ENCODE data around the gene RITA1.
A peak's percentile ranks its signal among the peaks of the same experiment; 100 is the strongest.
"Not testable (repeated sequence)": the region's sequence is repeated elsewhere in the genome, so short reads cannot be mapped to it uniquely, and the experiment has no call there.

The RITA1 gene, protein sequence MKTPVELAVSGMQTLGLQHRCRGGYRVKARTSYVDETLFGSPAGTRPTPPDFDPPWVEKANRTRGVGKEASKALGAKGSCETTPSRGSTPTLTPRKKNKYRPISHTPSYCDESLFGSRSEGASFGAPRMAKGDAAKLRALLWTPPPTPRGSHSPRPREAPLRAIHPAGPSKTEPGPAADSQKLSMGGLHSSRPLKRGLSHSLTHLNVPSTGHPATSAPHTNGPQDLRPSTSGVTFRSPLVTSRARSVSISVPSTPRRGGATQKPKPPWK

DNA sequence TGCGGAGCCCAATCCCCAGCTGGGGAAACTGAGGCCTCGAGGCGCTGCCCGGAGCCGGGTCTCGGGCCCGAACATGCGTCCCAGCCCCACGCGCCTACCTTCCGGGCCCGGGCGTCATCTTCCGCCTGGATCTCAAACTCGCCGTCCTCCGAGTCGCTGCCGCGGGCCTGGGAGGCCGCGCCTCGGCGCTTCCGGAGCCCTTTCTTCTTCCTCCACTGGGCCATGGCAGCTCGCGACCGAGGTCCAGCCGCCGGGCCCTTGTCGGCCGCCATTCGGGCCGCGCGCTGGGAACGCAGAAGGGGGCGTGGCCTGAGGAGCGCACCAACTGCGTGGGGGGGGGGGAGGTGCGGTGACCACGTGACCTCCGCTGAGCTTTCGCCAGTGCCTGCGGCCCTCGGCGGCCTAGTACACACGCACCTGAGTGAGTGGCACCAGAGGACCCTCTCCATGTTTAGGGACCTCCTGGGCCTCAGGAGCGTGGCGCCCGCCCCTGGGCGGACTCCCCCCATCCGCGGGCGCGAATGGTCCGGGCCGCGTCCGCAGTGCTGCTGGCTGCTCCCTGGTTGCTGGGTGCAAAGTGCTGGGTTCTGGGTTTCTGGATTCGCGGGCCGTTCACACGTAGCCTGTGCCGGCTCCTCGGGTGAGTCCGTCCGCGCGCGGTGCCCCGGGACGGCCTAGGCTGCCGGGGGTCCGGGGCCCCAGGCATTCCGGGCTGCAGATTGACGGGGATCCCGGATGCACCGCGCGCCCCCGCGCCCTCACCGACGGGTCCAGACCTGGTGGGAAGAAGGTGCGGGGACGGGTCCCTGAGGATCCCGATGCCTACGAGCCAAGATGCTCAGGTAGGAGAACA lies at the start of gene RITA1, which contains the start of gene DDX54:
TSS of gene RITA1 (plus strand) at position 542 of the 853 bp plus-strand sequence. CDS start 1,026 bp downstream, outside the sequence.
TSS of gene DDX54 (minus strand) at position 299 of the 853 bp plus-strand sequence. CDS start at position 272, 27 bp downstream.
- peak; percentile 94 for DNase-seq

DNA sequence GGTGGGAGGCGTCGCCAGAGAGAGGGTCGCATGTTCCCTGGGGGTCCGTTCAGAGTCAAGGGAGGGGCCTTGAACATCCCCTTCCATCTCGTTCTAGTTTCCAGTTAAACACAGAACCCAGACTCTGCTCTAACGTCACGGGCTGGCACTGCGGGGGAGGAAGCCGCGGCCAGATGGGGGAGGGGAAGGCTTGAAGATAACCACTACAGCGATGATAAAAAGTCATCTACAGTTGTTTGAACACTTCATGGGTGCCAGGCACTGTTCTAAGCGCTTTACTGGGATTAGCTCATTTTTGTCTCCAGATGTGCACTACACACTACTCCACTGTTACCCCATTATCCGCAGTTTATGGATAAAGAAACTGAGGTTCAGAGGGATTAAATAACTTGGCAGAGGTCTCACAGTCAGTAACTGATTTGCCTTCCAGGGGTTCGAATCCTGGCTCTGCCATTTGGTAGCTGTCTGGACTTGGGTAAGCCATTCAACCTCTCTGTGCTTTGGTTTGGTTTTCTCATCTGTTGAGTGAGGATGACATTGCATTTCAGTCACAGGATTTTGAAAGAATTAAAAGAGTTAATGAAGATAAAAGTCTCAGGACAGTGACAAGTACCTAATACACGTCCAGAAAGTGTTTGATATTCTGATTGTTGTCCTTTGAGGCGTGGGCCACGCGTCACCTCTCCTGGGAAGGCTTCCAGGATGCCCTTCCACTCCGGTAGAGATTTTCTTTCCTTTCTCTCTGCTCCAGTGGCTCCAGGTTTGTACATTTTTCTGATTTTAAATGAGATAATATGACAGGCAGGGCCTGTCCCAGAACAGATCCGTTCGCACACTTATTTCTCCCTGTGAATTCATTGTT lies 49.2 kb upstream of the RITA1 start:
- peak; percentile 83 for DNase-seq

DNA sequence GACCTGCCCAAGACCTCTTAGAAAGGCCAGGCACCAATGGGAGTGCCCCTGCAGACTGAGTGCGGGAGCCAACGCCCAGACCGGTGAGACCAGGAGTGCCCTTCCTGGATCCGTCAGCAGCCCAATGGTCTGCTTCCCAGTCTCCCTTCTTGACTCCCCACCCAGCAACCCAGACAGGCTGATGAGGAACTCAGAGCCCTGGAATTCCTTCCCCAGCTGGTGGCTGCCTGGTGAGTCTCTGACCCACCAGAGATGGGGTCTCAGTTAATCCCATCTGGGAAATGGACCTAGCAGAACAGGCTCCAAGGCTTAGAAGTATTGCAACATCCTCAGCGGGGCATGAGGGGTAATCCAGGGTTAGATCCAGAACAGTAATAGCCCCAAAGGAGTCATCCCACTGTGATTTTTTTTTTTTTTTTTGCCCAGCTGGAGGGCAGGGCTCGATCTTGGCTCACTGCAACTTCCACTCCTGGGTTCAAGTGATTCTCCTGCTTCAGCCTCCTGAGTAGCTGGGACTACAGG lies 48.5 kb upstream of the RITA1 start:
- DNase-seq, result no peak

DNA sequence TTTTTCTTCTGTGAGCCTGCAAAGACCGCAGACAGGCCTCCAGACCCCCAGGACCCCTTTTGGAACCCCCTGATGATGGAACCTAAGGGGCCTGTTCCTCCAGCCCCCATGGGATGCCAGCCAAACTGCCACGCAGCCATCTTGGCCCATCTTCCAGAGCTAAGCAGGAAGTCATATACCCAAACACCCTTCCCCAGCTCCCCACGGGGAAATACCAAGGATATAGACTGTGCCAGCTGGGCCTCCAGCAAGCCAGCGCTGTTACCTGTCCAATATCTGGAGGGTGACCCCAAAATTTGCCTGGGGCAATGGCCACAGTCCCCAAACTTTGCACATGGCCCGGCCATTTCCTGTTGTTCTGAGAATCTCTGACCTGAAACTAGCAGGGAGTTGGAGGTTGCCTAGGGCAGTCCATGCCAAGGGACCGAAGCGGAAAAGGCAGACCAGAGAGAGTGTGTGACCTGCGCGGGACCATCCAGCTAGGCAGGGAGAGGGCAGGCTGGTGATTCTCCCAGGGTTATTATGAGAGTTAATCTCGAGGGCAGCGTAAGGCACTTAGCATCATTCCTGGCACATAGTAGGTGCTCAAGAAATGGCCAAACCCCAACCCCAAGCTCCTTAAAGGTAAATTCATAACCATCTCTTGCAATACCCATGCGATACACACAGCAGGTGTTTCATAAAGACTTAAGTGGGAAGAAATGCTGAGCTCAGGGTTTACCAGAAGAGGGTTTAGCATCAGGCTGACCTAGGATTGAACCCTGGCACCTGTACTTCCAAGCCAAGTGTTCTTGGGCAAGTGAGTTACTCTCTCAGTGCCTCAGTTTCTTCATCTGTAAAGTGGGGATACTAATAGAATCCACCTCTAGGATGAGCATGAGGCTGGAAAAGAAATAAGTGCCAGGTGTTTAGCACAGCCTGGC lies 47.4 kb upstream of the RITA1 start:
- DNase-seq, result no peak

DNA sequence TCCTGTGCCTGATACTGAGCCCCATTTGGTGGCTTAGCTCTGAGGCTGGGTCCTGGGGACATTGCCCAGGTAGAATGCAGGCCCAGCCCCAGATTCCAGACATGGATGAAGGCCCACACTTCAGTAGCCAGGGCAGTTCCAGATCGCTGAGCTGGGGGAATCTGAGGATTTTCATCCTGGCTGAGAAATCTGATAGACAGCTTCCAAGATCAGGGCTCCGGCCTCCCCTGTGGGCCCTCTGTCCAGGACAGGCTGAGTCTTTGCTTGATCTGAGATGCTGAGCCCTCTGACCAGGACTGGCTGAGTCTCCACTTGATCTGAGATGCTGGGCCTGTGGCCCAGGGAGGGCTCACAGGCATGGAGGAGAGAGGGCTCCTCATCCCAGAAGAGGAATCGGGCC lies 46.7 kb upstream of the RITA1 start:
- no peak for DNase-seq

DNA sequence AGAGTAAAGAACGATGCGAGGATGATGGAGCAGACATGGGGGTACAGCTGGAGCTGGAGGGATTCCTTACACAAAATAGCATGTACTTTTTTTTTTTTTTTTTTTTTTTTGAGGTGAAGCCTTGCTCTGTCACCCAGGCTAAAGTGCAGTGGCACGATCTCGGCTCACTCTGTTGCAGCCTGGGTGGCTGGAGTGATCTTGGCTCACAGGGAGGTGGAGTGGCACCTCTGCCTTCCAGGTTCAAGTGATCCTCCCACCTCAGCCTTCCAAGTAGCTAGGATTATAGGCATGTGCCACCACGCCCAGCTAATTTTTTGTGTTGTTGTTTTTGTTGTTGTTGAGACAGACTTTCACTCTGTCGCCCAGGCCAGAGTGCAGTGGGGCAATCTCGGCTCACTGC lies 44.8 kb upstream of the RITA1 start:
- DNase-seq, result no peak

DNA sequence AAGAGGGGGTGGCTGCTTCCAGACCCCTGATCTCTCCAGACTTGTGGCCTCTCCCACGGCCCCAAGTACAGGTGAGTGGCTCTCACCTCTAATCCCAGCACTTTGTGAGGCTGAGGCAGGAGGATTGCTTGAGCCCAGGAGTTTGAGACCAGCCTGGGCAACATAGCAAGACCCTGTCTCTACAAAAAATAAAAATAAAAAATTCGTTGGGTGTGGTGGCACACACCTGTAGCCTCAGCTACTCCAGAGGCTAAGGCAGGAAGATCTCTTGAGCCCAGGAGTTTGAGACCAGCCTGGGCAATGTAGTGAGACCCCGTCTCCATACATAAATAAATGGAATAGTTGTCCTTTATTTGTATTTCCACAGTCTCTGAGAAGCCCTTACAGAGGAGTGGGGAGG lies 43.8 kb upstream of the RITA1 start:
- DNase-seq, result not testable (repeated sequence)

DNA sequence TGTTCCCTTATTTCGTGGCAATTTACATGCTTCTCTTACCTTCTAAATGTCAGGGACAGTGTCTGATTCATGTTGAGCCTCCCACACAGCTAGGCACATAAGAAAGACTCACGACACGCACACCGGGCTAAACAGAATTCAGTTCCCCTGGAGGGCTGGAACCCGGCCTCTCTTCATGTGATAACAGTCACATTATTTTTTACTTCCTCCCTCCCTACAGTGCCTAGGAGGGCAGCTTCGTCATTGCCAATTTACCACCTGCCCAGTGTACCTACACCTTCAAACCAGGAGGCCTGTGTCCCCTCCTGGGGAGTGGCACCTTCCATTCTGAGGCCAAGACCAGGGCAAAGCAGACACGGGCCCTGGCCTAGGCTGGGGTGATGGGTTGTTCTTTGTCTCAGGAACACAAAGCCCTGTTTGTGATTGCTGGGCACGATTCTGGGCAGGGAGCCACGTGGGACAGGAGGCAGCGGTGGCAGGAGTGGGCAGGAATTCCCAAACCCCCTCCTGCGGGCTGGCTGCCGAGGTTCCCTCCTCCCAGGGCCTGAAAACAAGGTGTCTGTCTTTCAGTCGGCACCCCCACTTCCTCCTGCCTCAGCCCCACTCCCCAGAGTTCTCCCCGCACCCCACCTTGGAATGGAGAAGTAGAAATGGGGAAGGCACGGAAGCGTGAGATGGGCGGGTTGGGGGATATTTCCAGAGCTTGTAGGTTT lies 43.2 kb upstream of the RITA1 start:
- DNase-seq, result no peak

DNA sequence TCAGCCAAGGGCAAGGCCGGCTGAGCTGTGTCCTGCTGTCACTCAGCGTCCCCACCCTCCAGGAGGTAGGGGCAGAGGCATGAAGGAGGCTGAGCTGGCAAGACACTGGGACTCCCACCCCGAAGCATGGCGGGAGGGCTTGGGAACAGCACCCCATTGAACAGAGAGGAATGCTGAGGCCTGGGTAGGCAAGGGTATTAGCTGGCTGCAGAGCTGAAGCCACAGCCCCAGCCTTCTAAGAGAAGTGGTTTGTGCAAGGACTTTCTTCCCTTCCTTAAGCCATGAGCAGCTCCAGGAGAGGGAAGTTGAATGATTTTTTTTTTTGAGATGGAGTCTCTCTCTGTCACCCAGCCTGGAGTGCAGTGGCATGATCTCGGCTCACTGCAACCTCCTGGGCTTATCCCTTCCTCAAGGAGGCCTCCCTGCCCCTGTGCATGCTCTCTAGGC lies 42.6 kb upstream of the RITA1 start:
- DNase-seq, result no peak

DNA sequence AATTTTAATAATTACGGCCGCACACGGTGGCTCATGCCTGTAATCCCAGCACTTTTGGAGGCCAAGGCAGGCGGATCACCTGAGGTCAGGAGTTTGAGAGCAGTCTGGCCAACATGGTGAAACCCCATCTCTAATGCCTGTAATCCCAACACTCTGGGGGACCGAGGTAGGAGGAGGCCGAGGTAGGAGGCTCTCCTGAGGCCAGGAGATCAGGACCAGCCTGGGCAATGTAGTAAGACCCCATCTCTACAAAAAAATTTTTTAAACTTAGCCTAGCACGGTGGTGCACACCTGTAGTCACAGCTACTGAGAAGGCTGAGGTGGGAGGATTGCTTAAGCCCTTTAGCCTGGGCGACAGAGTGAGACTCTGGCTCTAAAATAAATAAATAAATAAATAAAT lies 41.6 kb upstream of the RITA1 start:
- no peak for DNase-seq

DNA sequence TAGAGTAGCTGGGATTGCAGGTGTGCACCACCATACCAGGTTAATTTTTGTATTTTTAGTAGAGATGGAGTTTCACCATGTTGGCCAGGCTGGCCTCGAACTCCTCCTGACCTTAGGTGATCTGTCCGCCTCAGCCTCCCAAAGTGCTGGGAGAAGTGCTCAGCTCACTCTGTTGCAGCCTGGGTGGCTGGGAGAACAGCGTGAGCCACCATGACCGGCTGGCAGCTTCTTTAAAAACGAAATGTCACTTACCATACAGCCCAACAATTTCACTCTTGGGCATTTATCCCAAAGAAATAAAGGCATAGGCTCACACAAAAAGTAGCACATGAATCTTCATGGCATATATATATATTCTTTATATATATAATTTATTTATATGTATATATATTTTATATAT lies 40.7 kb upstream of the RITA1 start:
- no peak for DNase-seq

DNA sequence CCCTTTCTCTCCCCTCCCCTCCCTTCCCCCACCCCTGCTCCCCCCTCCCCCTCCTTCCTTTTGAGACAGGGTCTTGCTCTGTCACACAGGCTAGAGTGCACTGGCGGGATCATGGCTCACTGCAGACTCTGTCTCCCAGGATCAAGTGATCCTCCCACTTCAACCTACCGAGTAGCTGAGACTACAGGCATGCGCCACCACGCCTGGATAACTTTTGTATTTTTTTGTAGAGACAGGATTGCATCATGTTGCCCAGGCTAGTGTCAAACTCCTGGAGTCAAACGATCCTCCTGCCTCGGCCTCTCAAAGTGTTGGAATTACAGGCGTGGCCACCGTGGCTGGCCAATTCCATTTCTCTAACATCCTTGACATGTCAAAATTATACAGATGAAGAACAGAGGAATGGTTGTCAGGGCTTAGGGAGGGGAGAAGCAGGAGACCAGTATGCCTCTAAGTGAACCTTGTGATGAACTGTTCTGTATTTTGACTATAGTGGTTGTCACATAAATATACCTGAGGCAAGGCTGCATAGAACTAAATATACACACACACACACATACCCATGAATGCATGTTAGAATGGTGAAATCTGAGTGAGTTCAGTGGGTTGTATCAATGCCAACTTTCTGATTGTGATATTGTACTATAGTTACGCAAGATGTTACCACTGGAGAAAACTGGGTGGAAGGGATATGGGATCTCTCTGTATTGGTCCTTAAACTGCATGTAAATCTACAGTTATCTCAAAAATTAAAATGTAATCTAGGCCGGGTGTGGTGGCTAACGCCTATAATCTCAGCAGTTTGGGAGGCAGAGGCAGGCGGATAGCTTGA lies 39.6 kb upstream of the RITA1 start:
- no peak for DNase-seq

DNA sequence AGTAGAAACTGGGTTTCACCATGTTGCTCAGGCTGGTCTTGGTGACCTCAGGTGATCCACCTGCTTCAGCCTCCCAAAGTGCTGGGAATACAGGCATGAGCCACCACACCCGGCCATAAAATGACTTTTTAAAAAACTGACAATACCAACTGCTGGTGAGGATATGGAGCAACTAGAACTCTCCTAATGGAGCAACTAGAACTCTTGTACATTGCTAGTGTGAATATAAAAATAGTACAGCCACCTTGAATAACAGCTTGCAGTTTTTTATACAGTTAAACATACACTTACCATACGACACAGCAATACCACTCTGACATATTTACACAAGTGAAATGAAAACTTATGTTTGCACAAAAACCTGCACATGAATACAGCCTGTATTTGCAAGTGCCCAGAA lies 38.5 kb upstream of the RITA1 start:
- DNase-seq, result peak; percentile 57

DNA sequence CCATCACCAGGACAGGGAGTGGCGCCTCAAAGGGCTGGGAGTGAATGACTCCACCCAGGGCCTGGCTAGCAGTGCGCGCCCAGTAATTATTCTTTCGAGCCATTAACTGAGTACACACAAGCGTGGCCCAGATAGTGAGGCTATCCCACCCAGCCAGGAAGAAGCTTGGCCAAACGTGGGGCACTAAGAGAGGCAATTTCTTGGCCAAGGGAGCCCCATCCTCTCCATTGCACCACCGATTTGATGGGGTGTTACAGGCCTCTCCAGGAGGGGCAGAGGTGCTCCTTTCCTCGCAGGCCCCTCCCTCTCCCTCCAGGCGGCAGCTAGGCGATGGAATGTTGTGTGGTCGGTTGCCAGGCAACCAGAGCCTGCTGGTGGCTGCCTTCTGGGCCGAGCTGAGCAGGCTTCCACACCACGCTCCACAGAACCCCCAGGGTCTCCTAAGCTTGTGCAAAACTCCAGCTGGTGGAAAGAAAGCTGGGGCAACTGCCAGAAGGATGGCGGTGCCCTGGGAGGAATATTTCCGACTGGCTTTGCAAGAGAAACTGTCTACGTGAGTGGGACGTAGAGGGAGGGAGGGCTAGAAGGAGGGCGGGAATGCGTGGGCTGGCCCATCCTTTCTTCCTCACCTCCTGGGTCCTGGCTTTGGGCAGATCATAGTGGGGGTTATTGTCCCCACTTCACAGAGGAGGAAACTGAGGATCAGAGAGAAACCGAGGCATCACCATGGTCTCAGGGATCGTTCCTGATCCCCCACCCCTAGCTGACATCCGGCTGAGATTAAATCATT lies 36.0 kb upstream of the RITA1 start, which contains the start of gene CFAP73:
TSS of gene CFAP73 (plus strand) at position 364 of the 790 bp plus-strand sequence. CDS start at position 498, 134 bp downstream.
- DNase-seq, result peak; percentile 86

DNA sequence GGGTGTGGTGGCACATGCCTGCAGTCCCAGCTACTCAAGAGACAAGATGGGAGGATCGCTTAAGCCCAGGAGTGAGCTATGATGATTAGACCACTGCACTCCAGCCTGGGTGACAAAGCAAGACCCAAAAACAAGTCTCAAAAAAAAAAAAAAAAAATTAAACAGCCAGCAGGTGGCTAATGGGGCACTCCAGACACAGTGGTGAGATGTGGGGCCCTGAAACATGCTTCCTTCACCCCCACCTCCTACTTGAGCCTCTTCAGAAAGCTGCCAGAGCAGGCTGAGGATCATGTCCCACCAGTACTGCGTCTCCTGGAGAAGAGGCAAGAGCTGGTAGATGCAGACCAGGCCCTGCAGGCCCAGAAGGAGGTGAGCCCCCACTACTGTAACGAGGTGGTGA lies 33.9 kb upstream of the RITA1 start:
- no peak for DNase-seq

DNA sequence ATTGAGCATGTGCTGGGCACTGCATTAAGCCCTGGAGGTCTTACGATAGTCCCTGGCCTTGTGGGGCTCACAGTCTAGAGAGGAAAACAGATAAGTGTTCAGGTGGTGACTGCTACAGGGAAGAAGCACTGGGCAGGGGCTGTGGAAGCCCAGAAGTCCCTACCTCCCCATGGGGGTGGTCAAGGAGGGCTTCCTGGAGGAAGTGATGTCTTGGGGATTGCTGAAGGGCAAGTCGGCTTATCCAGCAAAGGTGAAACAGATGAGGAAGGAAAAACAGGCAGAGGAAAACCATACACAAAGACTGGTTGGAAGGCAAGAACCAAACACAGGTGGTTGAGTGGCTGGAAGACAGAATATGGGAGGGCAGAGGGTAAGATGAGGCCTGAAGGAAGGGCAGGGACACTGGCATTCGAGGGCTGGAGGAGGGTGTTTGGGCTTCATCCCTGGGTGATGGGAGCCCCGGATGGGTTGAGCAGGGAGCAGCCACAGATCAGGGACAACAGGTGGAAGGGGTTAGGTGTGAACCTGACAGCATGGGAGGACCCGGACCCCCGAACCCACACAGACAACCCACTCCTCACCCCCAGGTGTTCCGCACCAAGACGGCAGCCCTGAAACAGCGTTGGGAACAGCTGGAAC lies 33.2 kb upstream of the RITA1 start:
- peak; percentile 53 for DNase-seq

DNA sequence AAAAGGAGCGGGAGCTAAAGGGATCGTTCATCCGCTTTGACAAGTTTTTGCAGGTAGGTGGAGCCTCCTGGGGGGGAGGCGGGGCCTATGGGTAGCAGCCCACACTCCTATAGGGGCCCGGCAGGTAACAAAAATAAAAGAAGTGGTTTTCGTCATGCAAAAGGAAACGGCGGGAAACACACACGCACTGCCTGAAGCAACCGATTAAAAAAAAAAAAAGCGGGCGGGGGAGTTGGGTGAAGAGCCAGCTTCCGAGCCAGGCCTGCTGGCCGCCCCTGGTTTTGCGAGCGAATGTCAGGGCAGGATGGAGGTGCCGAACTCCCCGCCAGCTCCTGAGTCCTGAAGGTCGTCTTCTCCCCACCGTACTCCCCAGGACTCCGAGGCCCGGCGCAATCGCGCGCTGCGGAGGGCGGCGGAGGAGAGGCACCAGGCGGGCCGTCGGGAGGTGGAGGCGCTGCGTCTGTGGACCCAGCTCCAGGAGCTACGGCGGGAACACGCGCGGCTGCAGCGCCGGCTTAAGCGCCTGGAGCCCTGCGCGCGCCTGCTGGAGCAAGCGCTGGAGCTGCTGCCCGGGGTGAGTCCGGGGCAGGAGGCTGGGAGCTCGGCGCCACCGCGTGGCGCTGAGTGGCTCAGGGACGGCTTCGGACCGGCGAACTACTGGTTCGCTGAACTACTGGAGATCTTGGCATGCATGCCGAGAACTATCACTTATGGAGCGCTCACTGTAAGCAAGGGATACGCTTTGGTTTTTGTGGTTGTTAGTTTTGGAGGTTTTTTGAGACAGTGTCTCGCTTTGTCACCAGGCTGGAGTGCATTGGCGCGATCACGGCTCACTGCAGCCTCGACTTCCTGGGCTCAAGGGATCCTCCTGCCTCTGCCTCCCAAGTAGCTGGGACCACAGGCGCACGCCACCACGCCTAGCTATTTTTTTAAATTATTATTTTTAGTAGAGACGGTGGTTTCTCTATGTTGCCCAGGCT lies 32.4 kb upstream of the RITA1 start:
- DNase-seq, result peak; percentile 97

Data from DMS53 (cell line).